Osteoblast (primary cell): Measurements from ENCODE around the gene KIF26B. TPM values are rescaled to one million over a fixed set of nuclear protein-coding genes. Genes with fewer than 3 reads are reported as not detected.
A peak's percentile ranks its signal among the peaks of the same experiment; 100 is the strongest.

Source experiments
- DNase-seq: peaks from one replicate; pipeline ENCODE4 v3.0.0; 2011; ENCODE audit warnings: low spot score, mixed read lengths; ENCODE audit not compliant: insufficient read length; ENCODE audit errors: missing footprints
- H2AFZ ChIP-seq: 2 replicates; pipeline ENCODE4 v1.6.0; 2011; ENCODE audit warnings: mild to moderate bottlenecking, low read length
- H3K27ac ChIP-seq: 2 replicates; pipeline ENCODE4 v1.5.1; 2011; ENCODE audit warnings: mild to moderate bottlenecking, low read depth, low read length, moderate library complexity
- H3K27me3 ChIP-seq: 2 replicates; pipeline ENCODE4 v1.6.0; 2012; ENCODE audit warnings: mild to moderate bottlenecking, control low read depth, inconsistent platforms, low read length, moderate library complexity; ENCODE audit not compliant: insufficient read depth
- H3K36me3 ChIP-seq: 2 replicates; pipeline ENCODE4 v1.5.1; 2011; ENCODE audit warnings: mild to moderate bottlenecking, low read length, control low read depth, moderate library complexity; ENCODE audit not compliant: insufficient read depth
- H3K4me1 ChIP-seq: 2 replicates; pipeline ENCODE4 v1.5.1; 2011; ENCODE audit warnings: mild to moderate bottlenecking, low read length, control low read depth, moderate library complexity; ENCODE audit not compliant: insufficient read depth
- H3K4me2 ChIP-seq: 2 replicates; pipeline ENCODE4 v1.6.0; 2011; ENCODE audit warnings: mild to moderate bottlenecking, low read length; ENCODE audit not compliant: insufficient read depth
- H3K4me3 ChIP-seq: fragments of 200-600 bp; sonication (generic); 3 replicates; pipeline ENCODE4 v1.5.1; 2012; ENCODE audit warnings: mild to moderate bottlenecking, low read length, inconsistent platforms; ENCODE audit not compliant: insufficient read depth
- H3K79me2 ChIP-seq: 2 replicates; pipeline ENCODE4 v1.6.0; 2012; ENCODE audit warnings: mild to moderate bottlenecking, low read length, control low read depth, inconsistent platforms; ENCODE audit not compliant: insufficient read depth
- H3K9me3 ChIP-seq: 2 replicates; pipeline ENCODE4 v1.5.1; 2011; ENCODE audit warnings: low read depth, low read length, control low read depth
- H4K20me1 ChIP-seq: 2 replicates; pipeline ENCODE4 v1.6.0; 2012; ENCODE audit warnings: mild to moderate bottlenecking, low read length, control low read depth; ENCODE audit not compliant: insufficient read depth
- CTCF ChIP-seq: IDR thresholded peaks from 2 replicates; pipeline ENCODE4 v1.5.1; 2011; ENCODE audit warnings: mild to moderate bottlenecking, low read depth, low read length, moderate library complexity; ENCODE audit errors: extremely low read depth
- total RNA-seq: library from RNA; depleted of rRNA; stranded (reverse); fragments of >200 nt; gene quantifications from 2 replicates; pipeline ENCODE4 v1.2.3, GENCODE V29; 2012

KIF26B gene
- total RNA-seq, 1 donor: 22.1 TPM

DNA sequence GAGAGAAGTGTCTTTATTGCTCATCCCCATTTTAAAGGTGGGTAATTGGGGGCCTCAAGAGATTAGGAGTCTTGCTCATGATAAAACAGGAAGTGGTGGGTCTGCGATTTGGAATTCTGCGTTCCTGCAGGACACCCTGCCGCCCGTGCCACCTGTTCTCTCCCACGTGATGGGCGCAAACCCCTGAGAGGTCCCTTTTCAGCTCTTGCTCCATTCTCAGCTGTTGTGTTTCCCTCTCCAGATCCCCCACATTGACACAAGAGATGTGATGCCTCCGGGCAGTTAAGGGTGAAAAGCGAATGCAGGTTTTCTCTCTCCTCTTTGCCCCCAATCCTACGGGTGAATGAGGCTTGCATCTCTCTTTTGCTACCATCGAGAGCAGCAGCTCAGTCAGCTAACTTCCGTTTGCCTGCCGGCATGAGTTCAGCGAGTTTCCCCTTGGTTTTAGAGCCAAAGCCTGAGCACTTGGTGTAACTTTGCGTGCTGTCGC is 57.5 kb downstream of the KIF26B start:
- Histone ChIP-seq H3K9me3 (peaks cover 5% of the 10 kb centered on the region), H3K4me3 (no peak overlapping the region), H3K79me2 (no peaks in the 10 kb centered on the region), H4K20me1 (peaks cover 2% of the 10 kb centered on the region), H2AFZ (no peak overlapping the region), H3K4me2 (no peak overlapping the region), H3K36me3 (no peaks in the 10 kb centered on the region), H3K4me1 (no peaks in the 10 kb centered on the region), H3K27me3 (peaks cover 3% of the 10 kb centered on the region), H3K27ac (no peak overlapping the region)
- TF ChIP-seq CTCF: no peak
- no peak for DNase-seq

DNA sequence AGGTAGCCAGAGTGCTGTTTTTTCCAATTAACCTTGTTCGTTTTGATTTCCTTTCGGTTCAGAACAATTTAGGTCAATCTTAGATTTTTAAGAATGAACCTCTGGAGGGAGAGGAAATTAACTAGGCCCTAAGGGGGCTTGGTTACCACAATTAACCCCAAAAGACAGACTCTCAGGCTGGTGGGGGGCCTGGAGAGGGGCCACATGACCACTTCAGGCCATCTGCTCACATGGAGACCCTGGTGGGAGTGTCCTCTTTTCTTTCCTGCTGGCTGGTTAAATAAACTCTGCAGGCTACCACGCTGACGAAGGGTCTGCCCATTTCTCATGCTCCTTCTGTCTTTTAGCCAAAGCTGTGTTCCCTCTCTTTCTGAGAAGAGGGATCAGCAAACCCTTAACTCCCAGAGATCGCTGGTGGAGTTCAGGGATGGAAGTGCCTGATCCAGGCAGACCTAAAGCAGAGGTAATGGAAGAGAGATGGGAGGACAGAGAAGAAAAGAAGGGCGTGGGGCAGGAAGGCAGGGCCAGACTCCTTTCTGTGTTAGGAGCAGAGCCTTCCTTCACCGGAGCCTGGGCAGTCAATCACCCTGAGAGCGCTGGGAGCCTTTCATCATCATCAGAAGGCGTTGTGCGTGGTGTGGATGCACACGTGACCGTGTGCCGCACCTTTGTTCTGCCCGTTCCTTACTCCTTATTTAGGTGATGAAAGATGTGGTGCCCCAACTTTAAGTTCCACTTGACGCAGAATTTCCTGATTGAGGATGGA is 58.5 kb downstream of the KIF26B start:
- H3K4me2 ChIP-seq: no peak overlapping the region
- H3K27me3 ChIP-seq: peaks cover 3% of the 10 kb centered on the region
- no peak overlapping the region for H2AFZ ChIP-seq
- TF ChIP-seq CTCF: no peak
- no peaks in the 10 kb centered on the region for H3K4me1 ChIP-seq
- no peak overlapping the region for H3K27ac ChIP-seq
- H4K20me1 ChIP-seq: peaks cover 2% of the 10 kb centered on the region
- no peak for DNase-seq
- no peaks in the 10 kb centered on the region for H3K36me3 ChIP-seq
- H3K4me3 ChIP-seq: no peak overlapping the region
- H3K9me3 ChIP-seq: peaks cover 2% of the 10 kb centered on the region
- no peaks in the 10 kb centered on the region for H3K79me2 ChIP-seq

DNA sequence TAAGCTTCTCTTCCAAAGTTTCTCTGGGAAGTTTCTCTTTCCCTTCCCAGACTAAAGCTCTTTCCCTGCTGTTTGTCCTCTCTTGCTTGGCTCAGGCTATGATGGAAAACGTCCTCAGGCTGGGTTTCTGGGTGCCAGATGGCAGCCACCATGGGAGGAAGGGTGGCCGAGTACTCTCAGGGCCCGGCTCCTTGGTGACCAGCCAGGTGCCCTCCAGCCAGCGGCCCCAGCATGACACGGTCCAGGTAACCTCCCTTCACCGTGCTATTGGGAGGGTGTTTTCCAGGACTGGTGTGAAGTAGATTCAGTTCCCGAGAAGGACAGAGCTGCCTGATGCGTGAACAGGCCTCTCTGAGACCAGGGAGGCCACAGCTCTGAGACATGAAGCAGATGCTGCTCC is 60.3 kb downstream of the KIF26B start:
- peaks cover 3% of the 10 kb centered on the region for H3K27me3 ChIP-seq
- peaks cover 2% of the 10 kb centered on the region for H4K20me1 ChIP-seq
- H3K36me3 ChIP-seq: no peaks in the 10 kb centered on the region
- TF ChIP-seq CTCF: no peak
- H3K9me3 ChIP-seq: no peaks in the 10 kb centered on the region
- H3K79me2 ChIP-seq: no peaks in the 10 kb centered on the region
- H2AFZ ChIP-seq: no peak overlapping the region
- H3K4me3 ChIP-seq: no peak overlapping the region
- H3K4me1 ChIP-seq: no peaks in the 10 kb centered on the region
- DNase-seq: no peak
- H3K4me2 ChIP-seq: no peak overlapping the region
- H3K27ac ChIP-seq: no peak overlapping the region

GRCh38 chr1:245216366-245217115 is 61.8 kb downstream of the KIF26B start:
- H2AFZ ChIP-seq: no peak overlapping the region
- TF ChIP-seq CTCF: no peak

More at GRCh38 chr1:245216366-245217115, 61.8 kb downstream of the KIF26B start:
- H3K79me2 ChIP-seq: no peaks in the 10 kb centered on the region
- DNase-seq: peak; percentile 36
- peaks cover 3% of the 10 kb centered on the region for H3K27me3 ChIP-seq
- H3K4me2 ChIP-seq: no peak overlapping the region
- H3K4me1 ChIP-seq: no peaks in the 10 kb centered on the region
- H3K36me3 ChIP-seq: no peaks in the 10 kb centered on the region
- H3K4me3 ChIP-seq: no peak overlapping the region
- peaks cover 2% of the 10 kb centered on the region for H4K20me1 ChIP-seq
- H3K9me3 ChIP-seq: no peaks in the 10 kb centered on the region
- H3K27ac ChIP-seq: no peak overlapping the region
